ENCODE results near the gene VSTM2L. TPM values are rescaled to one million over a fixed set of nuclear protein-coding genes. Genes with fewer than 3 reads are reported as not detected.

The VSTM2L gene
- total and polyA plus RNA-seq, 2 donors (not counting 3 experiments of a cell fraction or from before 2014, with no cell fraction given), result 0.18 TPM; not detected in 1

DNA sequence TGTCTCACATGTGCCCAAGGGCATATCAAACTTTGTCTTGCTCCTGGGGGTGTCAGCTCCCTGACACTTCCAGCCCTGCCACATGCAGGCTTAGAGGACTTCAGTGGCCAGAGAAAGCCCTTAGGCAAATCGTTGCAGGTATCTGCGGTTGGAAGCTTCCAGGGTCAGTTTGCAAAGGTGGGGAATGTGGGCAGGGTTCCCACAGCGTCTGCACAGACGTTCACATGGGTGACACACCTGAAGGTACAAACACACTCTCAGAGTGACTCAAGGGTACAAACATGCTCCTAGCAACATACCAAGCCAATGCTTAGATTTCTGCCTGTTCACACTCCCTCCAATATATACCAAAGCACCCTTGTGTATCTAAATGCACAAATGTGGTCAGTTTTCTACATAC lies 30.0 kb downstream of the VSTM2L start:
- DNase-seq (ENCODE audit: low read depth, low spot score) (no peak), FAIRE-seq (no peak)
- Histone ChIP-seq H3K79me2 (ENCODE audit: control insufficient read depth, insufficient read depth, low read length) (no peaks in the 10 kb centered on the region), H3K9me3 (replicated peaks; ENCODE audit: control insufficient read depth, insufficient read depth, low read length) (no peaks in the 10 kb centered on the region), H3K27ac (ENCODE audit: insufficient read depth, low read depth, low read length) (no peak overlapping the region), H3K4me3 (replicated peaks in 1 of 3; ENCODE audit: insufficient read depth in 1 of 3, low read depth in 1 of 3, low read length in 3 of 3) (no peak overlapping the region), H3K9ac (replicated peaks; ENCODE audit: extremely low read depth, insufficient read depth, low read length) (no peak overlapping the region), H3K36me3 (ENCODE audit: control insufficient read depth in 2 of 2, extremely low read depth in 1 of 2, insufficient read depth in 2 of 2, low read length in 2 of 2) (no peaks in the 10 kb centered on the region), H3K4me1 (ENCODE audit: control insufficient read depth, extremely low read depth, insufficient read depth, low read length) (no peaks in the 10 kb centered on the region), H3K4me2 (ENCODE audit: insufficient read depth, low read length) (no peak overlapping the region), H3K27me3 (ENCODE audit: control insufficient read depth in 2 of 2, insufficient read depth in 2 of 2, low read length in 2 of 2) (peaks cover 0 to 10% of the 10 kb centered on the region in 2 experiments), H3K9me1 (replicated peaks; ENCODE audit: control insufficient read depth, extremely low read depth, insufficient read depth, low read length) (no peaks in the 10 kb centered on the region), H4K20me1 (replicated peaks; ENCODE audit: control insufficient read depth, extremely low read depth, insufficient read depth, low read length) (no peaks in the 10 kb centered on the region), H2AFZ (ENCODE audit: low read depth, low read length) (no peak overlapping the region)
- CTCF ChIA-PET, result no interaction called here
- BruUV-seq (replicated peaks), result no TSS peak
- dilution Hi-C loops (cut with MboI; ENCODE audit: extremely low pct_ligation_motif_present, low sequenced_read_pairs), result no loop called here
- no peak for TF ChIP-seq POLR2A (IDR thresholded peaks at IDR 0.05; ENCODE audit: low read depth, low read length)
- no peak for TF ChIP-seq MYC (IDR thresholded peaks at IDR 0.05; ENCODE audit: low read depth, low read length)
- TF ChIP-seq GATA2 (IDR thresholded peaks at IDR 0.05; ENCODE audit: insufficient read depth, insufficient read length, low read depth, low read length), result no peak
- no peak for TF ChIP-seq EZH2 (IDR thresholded peaks at IDR 0.05; ENCODE audit: borderline replicate concordance, low read depth, low read length, severe bottlenecking)
- TF ChIP-seq, protein P1, sequence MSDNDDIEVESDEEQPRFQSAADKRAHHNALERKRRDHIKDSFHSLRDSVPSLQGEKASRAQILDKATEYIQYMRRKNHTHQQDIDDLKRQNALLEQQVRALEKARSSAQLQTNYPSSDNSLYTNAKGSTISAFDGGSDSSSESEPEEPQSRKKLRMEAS (IDR thresholded peaks at IDR 0.05; ENCODE audit: insufficient read depth, insufficient read length), result no peak
- no peak for TF ChIP-seq JUN (IDR thresholded peaks at IDR 0.05; ENCODE audit: borderline replicate concordance, insufficient read depth, insufficient read length, low read depth)
- TF ChIP-seq FOS (IDR thresholded peaks at IDR 0.05; ENCODE audit: borderline replicate concordance, insufficient read depth, low read length), result no peak
- no peak for TF ChIP-seq POLR2AphosphoS5 (IDR thresholded peaks at IDR 0.05; ENCODE audit: insufficient read depth, low read depth, low read length)
- TF ChIP-seq, protein P2, sequence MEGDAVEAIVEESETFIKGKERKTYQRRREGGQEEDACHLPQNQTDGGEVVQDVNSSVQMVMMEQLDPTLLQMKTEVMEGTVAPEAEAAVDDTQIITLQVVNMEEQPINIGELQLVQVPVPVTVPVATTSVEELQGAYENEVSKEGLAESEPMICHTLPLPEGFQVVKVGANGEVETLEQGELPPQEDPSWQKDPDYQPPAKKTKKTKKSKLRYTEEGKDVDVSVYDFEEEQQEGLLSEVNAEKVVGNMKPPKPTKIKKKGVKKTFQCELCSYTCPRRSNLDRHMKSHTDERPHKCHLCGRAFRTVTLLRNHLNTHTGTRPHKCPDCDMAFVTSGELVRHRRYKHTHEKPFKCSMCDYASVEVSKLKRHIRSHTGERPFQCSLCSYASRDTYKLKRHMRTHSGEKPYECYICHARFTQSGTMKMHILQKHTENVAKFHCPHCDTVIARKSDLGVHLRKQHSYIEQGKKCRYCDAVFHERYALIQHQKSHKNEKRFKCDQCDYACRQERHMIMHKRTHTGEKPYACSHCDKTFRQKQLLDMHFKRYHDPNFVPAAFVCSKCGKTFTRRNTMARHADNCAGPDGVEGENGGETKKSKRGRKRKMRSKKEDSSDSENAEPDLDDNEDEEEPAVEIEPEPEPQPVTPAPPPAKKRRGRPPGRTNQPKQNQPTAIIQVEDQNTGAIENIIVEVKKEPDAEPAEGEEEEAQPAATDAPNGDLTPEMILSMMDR (IDR thresholded peaks at IDR 0.05; ENCODE audit: extremely low read depth in 1 of 2, insufficient read depth in 1 of 2, low read depth in 1 of 2, low read length in 2 of 2), result no peak
- intact Hi-C loops (cut with micrococcal nuclease), result no loop called here
- POLR2A ChIA-PET, result no interaction called here
